Right lobe of liver (tissue), 6 donors: ENCODE measurements around the gene COPG2. TPM values are rescaled to one million over a fixed set of nuclear protein-coding genes. Genes with fewer than 3 reads are reported as not detected.

Experiments
- ATAC-seq, 4 donors: fragments of 200-7000 bp; cut with Tn5 transposase; one replicate each; pipeline ENCODE4 v1.9.1; 2020; ENCODE audit warnings: mild to moderate bottlenecking in 4 of 4, moderate library complexity in 4 of 4
- DNase-seq, 3 donors: peaks; one replicate each; pipeline ENCODE4 v3.0.0-alpha.2; 2020
- H3K27ac ChIP-seq, 3 donors: fragments of 200-600 bp; one replicate each; pipeline ENCODE4 v1.8.0; 2022
- H3K27me3 ChIP-seq, 2 donors: fragments of 200-600 bp; one replicate each; pipeline ENCODE4 v1.8.0; 2022
- H3K36me3 ChIP-seq, 4 donors: fragments of 200-600 bp; sonication (generic) in 1 of 4; one replicate each; pipeline versions ENCODE4 v1.5.1 to v1.8.0; 2017 to 2022; ENCODE audit warnings: control low read depth in 1 of 4
- H3K4me1 ChIP-seq, 4 donors: fragments of 200-600 bp; sonication (generic) in 1 of 4; one replicate each; pipeline versions ENCODE4 v1.5.1 to v1.8.0; 2017 to 2022; ENCODE audit warnings: control low read depth in 1 of 4
- H3K4me3 ChIP-seq, 3 donors: fragments of 200-600 bp; one replicate each; pipeline ENCODE4 v1.8.0; 2022
- H3K9me3 ChIP-seq, 4 donors: fragments of 200-600 bp; sonication (generic) in 1 of 4; one replicate each; pipeline versions ENCODE4 v1.5.1 to v1.8.0; 2017 to 2022; ENCODE audit warnings: control low read depth in 1 of 4
- POLR2A ChIP-seq: fragments of 450-650 bp; IDR thresholded peaks from one replicate; pipeline ENCODE4 v1.6.1; 2017; ENCODE audit warnings: antibody characterized with exemption, mild to moderate bottlenecking
- WGBS: methylation state at CpG from one replicate; pipeline ENCODE4 v1.1.6; 2018; ENCODE audit warnings: low coverage, low lambda C conversion rate; ENCODE audit not compliant: insufficient coverage; ENCODE audit errors: missing lambda C conversion rate; 5-methylcytosine and 5-hydroxymethylcytosine counted together
- intact Hi-C, 2 donors: fragments of 100-400 bp; cut with DNase I; formaldehyde crosslinking; loops; one replicate each; pipeline versions ENCODE4 v1.11.2 to v1.14.1; 2022
- total RNA-seq, 6 experiments: library from RNA; depleted of rRNA in 2 of 6; stranded (reverse); fragments of >200 nt in 2 of 6; fragmentation: NEBNext Ultra II Directional in 3 of 6; extraction: Animal tissue kit (Norgen Biotek cat#: 25700) in 3 of 6; gene quantifications; one replicate each; pipeline versions ENCODE4 v1.1.0 to v1.2.4, GENCODE V29; 2016 to 2023
- TF ChIP-seq, protein P1 (sequence below), 4 donors: fragments of 200-600 bp in 3 of 4; fragments of 450-650 bp in 1 of 4; IDR thresholded peaks; one replicate each; pipeline versions ENCODE4 v1.5.1 to v1.8.0; 2016 to 2022; ENCODE audit warnings: antibody characterized with exemption in 4 of 4, mild to moderate bottlenecking in 2 of 4
- donor health status: DM: no; HTN: yes; CAD: no.
- donor health status: DM: no; HTN: no; CAD: no.
- donor health status: DM: no; HTN: no; CAD: no.
- donor health status: DM: no; HTN: yes; CAD: no.
- donor health status: DM: no; HTN: yes; CAD: no.

Gene COPG2
- total RNA-seq, 6 experiments from 2014 or later: 6.5 to 8.9 (median 8.4) TPM

DNA sequence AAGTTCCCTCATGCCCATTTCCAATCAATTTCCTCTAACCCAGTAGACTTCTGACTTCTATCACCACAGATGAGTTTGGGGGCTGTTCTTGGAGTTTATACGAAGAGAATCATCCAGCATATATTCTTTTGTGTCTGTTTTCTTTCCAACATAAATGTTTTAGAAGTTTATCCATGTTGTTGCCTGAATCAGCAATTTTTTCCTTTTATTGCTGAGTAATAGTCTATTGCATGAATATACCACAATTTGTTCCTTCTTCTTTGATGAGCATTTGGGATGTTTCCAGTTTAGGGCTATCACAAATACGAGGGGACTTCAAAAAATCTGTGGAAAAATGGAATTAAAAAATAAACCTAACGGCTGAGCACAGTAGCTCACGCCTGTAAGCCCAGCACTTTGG, 26.2 kb downstream of the COPG2 start:
- intact Hi-C loops: no loop called here
- TF ChIP-seq, protein P1, sequence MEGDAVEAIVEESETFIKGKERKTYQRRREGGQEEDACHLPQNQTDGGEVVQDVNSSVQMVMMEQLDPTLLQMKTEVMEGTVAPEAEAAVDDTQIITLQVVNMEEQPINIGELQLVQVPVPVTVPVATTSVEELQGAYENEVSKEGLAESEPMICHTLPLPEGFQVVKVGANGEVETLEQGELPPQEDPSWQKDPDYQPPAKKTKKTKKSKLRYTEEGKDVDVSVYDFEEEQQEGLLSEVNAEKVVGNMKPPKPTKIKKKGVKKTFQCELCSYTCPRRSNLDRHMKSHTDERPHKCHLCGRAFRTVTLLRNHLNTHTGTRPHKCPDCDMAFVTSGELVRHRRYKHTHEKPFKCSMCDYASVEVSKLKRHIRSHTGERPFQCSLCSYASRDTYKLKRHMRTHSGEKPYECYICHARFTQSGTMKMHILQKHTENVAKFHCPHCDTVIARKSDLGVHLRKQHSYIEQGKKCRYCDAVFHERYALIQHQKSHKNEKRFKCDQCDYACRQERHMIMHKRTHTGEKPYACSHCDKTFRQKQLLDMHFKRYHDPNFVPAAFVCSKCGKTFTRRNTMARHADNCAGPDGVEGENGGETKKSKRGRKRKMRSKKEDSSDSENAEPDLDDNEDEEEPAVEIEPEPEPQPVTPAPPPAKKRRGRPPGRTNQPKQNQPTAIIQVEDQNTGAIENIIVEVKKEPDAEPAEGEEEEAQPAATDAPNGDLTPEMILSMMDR (IDR thresholded peaks at IDR 0.05): no peak
- no peak for TF ChIP-seq POLR2A
- no peaks in the 10 kb centered on the region for H3K27me3 ChIP-seq
- no peak overlapping the region for H3K4me3 ChIP-seq
- H3K27ac ChIP-seq: no peak overlapping the region
- ATAC-seq (no peak), DNase-seq (no peak)
- no peaks in the 10 kb centered on the region for H3K36me3 ChIP-seq
- no peaks in the 10 kb centered on the region for H3K4me1 ChIP-seq
- 89% methylated on average over 4 of the region's 4 CpGs for WGBS
- no peaks in the 10 kb centered on the region for H3K9me3 ChIP-seq

GRCh38 chr7:130641497-130641896, 27.1 kb downstream of the COPG2 start:
- H3K27me3 ChIP-seq: no peaks in the 10 kb centered on the region
- intact Hi-C loops: no loop called here
- 76% methylated on average over 3 of the region's 3 CpGs for WGBS
- DNase-seq (no peak), ATAC-seq (no peak)
- no peaks in the 10 kb centered on the region for H3K4me1 ChIP-seq
- no peaks in the 10 kb centered on the region for H3K36me3 ChIP-seq
- H3K9me3 ChIP-seq: no peaks in the 10 kb centered on the region
- no peak for TF ChIP-seq POLR2A
- TF ChIP-seq, protein P1 (IDR thresholded peaks at IDR 0.05): no peak
- H3K27ac ChIP-seq: no peak overlapping the region
- no peak overlapping the region for H3K4me3 ChIP-seq

GRCh38 chr7:130641040-130641439, 27.5 kb downstream of the COPG2 start:
- no peaks in the 10 kb centered on the region for H3K9me3 ChIP-seq
- intact Hi-C loops: no loop called here
- no peak for ATAC-seq
- no peak overlapping the region for H3K4me3 ChIP-seq
- no peaks in the 10 kb centered on the region for H3K27me3 ChIP-seq
- no peaks in the 10 kb centered on the region for H3K36me3 ChIP-seq
- DNase-seq: no peak
- no peaks in the 10 kb centered on the region for H3K4me1 ChIP-seq
- TF ChIP-seq POLR2A: no peak
- WGBS: 83% methylated on average over 1 of the region's 1 CpG
- H3K27ac ChIP-seq: no peak overlapping the region

DNA sequence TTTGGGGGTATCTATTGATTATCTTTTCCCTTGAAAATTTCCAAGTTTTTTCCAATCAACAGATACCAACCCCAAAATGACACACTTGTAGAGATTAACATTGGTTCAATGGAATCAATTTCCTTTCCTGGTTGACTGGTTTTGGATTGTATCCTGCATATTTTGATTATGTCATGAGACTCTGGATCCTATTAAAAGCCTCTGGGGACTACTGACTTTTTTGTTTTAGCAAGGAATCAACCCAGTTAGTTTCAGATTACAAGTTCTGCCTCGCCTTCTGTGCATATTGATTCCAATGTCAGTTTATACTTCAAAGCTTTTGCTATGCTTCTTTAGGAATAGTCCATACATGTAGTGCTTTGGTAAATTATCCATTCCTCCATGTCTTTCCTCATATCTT, 29.2 kb downstream of the COPG2 start:
- Histone ChIP-seq H3K4me3 (no peak overlapping the region), H3K36me3 (no peaks in the 10 kb centered on the region), H3K27ac (no peak overlapping the region), H3K9me3 (no peaks in the 10 kb centered on the region), H3K27me3 (no peaks in the 10 kb centered on the region), H3K4me1 (no peaks in the 10 kb centered on the region)
- intact Hi-C loops: no loop called here
- TF ChIP-seq, protein P1 (IDR thresholded peaks at IDR 0.05): no peak
- no peak for TF ChIP-seq POLR2A
- WGBS: 92% methylated on average over 1 of the region's 1 CpG
- ATAC-seq (no peak), DNase-seq (no peak)

- Histone ChIP-seq H3K27me3 (no peaks in the 10 kb centered on the region), H3K36me3 (no peaks in the 10 kb centered on the region), H3K9me3 (no peaks in the 10 kb centered on the region), H3K27ac (no peak overlapping the region), H3K4me3 (no peak overlapping the region), H3K4me1 (no peaks in the 10 kb centered on the region)
- no peak for DNase-seq
- intact Hi-C loops: no loop called here
- no peak for TF ChIP-seq POLR2A
- TF ChIP-seq, protein P1 (IDR thresholded peaks at IDR 0.05): no peak
- ATAC-seq: no peak
Observed at GRCh38 chr7:130632111-130632510, 36.4 kb downstream of the COPG2 start.
